Fibroblast of mammary gland (primary cell): ENCODE results near the gene FOXL1.

Source experiments
- DNase-seq: peaks from one replicate; pipeline ENCODE4 v3.0.0-alpha.2; 2010; ENCODE audit warnings: low read depth
- H3K4me3 ChIP-seq: 2 replicates; pipeline ENCODE4 v1.5.1; 2011; ENCODE audit warnings: low read depth, mild to moderate bottlenecking, low read length, moderate library complexity; ENCODE audit not compliant: control insufficient read depth
- TF ChIP-seq, protein P1 (sequence below): conservative IDR thresholded peaks from 2 replicates; pipeline ENCODE4 v1.5.1; 2011; ENCODE audit warnings: low read depth, low read length, inconsistent platforms; ENCODE audit not compliant: control insufficient read depth, insufficient read depth

The FOXL1 gene

DNA sequence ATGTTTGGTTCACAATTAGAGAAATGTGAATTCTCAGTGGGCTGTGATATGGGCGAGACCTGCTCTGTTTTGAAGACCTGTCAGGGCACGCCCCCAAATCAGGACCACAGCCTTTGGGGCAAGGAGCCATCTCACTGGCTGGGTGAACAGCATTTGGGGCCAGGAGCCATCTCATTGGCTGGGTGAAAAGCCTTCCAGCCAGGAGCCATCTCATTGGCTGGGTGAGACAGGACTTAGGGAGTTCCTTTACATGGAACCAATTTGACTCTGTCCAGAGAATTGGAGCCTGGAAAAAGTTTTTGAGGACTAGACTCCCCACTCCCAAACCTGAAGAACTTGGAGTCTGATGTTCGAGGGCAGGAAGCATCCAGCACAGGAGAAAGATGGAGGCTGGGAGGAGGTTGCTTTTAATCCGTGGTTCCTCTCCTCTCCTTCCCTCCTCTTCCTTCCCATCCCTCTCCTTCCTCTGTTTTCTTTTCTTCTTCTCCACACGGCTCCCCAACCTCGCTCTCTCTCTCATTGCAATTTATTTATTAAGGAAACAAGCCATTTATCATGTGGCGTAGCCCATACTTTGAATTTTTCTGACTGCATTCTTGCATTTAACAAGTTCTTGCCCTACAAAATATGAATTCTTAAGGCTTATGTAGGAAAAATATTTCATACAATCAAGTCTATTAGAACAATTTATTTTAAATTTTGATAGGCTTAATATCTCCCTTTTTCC lies 19.7 kb downstream of the FOXL1 start:
- no peak overlapping the region for H3K4me3 ChIP-seq
- TF ChIP-seq, protein P1, sequence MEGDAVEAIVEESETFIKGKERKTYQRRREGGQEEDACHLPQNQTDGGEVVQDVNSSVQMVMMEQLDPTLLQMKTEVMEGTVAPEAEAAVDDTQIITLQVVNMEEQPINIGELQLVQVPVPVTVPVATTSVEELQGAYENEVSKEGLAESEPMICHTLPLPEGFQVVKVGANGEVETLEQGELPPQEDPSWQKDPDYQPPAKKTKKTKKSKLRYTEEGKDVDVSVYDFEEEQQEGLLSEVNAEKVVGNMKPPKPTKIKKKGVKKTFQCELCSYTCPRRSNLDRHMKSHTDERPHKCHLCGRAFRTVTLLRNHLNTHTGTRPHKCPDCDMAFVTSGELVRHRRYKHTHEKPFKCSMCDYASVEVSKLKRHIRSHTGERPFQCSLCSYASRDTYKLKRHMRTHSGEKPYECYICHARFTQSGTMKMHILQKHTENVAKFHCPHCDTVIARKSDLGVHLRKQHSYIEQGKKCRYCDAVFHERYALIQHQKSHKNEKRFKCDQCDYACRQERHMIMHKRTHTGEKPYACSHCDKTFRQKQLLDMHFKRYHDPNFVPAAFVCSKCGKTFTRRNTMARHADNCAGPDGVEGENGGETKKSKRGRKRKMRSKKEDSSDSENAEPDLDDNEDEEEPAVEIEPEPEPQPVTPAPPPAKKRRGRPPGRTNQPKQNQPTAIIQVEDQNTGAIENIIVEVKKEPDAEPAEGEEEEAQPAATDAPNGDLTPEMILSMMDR, result no peak
- no peak for DNase-seq

DNA sequence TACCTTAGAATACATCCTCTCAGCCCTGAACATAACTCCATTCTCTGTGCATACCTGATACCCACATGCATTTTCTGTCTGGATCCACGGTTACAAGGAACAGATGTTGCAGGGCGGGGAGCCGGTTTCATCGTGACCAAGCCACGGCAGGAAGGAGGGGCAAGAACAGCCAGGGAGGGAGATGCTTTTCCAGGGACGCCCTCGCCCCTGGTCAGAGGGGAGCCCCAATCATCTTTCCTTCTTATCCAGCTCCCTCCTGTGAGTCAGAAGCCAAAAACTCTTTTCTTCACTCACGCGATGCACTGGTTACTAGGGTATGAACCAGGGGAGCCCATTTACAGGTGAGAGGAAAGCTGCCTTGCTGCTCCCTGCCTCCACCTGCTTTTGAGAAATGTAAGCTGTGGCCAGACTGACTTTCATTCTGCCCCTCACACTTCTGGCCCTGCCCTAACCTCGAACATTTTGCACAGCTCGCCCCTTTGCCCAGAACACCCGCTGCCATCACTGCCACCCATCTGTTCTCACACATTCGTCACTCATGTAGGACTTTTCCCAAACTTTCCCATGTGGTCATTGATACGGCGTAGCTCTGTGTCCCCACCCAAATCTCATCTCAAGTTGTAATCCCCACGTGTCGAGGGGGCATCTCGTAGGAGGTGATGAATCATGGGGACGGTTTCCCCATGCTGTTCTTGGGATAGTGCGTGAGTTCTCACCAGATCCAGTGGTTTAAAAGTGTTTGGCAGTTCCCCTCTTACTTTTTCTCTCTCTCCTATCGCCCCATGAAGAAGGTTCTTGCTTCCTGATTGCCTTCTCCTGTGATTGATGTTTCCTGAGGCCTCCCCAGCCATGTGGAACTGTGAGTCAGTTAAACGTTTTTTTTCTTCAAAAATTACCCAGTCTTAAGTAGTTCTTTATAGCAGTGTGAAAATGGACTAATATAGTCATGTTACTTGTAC lies 20.5 kb downstream of the FOXL1 start:
- no peak overlapping the region for H3K4me3 ChIP-seq
- DNase-seq, result no peak
- TF ChIP-seq, protein P1, result no peak

DNA sequence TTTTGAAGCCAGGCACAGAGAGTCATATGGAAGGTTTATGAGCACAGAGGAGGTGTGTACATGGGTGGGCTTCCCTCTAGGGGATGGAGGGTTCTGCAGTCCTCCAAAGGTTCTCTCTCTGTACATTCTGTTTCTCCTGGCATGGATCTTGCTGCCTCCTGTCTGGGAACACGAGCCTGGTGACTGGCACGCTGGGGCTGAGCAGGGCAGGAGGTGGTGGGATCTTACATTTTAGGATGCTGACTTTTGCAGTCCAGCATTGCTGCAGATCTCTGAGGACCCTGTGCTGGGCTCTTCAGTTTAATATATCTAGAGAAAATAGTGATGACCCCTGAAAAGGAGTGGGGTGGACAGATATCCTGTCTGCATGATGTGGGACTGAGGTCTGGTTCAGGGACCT lies 23.0 kb downstream of the FOXL1 start:
- DNase-seq, result no peak
- TF ChIP-seq, protein P1, result no peak
- no peak overlapping the region for H3K4me3 ChIP-seq

DNA sequence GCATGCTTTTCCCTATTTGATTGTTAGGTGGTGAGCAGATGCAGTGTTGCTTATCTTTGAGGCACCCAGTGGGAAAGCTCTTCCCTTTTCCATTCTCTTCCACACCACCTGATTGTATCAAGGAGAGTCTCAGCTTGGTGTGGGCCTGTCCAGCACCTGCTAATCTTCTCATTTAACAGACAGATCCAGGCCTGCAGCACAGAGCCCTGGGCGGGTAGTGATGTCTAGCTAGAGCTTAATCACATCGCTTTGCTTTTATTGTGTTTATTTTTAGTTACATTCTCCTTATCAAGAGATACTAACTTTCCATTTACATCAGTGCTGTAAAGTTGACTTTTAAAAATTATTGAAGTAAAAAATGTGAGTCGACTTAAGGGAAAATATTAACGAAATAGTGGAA lies 24.2 kb downstream of the FOXL1 start:
- H3K4me3 ChIP-seq, result no peak overlapping the region
- TF ChIP-seq, protein P1, result no peak
- DNase-seq, result no peak

DNA sequence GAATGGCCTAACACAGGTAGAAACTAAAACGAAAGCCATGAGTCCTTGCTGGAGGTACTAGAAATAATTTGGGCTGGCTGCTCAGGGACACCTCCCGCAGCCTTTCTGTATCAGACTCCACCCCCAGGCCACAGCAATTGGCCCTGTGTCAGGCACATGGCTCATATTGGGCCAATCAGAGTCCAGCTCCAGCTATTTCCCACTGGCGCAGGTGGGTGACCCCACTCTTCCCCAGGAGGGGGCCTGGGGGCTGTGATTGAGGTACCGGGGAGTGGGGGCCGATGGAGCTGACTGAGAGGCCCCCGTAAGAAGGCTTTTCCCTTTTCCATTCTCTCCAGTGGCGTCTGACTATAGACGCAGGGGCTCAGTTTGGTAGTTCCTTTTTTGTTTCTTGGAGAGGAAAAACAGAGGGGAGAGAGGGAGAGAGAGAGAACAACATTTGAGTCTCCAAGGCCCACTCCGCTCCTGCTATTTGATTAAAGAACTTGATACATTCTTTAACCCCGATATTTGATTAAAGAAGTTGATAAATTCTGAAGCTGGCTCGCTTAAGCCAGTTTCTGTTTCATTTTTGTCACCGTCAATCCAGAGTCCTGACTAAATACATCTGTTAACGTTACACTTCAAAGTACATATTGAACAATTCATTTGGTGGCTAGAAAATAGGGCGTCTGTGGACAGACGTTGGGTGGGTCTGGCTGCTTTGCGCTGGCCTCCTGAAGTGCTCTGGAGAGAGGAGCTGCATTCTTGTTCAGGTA lies 26.3 kb downstream of the FOXL1 start:
- no peak overlapping the region for H3K4me3 ChIP-seq
- TF ChIP-seq, protein P1, result no peak
- DNase-seq, result no peak

DNA sequence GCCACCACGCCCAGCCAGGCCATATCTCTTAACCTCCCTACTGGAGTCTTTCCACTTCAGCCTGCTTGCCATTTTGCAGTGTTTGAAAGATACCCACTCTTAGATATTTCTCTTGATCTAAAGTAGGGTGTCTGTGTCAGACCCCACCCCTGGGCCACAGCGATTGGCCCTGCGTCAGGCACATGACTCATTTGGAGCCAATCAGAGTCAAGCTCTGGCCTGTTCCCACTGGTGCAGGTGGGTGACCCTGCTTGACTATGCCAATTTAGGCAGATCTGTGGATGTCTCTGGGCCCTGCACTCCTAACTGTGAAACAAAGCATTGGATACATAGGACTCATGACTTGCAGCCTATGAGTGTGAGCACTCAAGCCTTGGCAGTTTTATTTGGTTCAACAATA lies 27.6 kb downstream of the FOXL1 start:
- TF ChIP-seq, protein P1, result no peak
- no peak overlapping the region for H3K4me3 ChIP-seq
- DNase-seq, result no peak
